ENCODE measurements around the gene ATP5F1C.

GRCh38 chr10:7834262-7834661 lies 46.3 kb downstream of the ATP5F1C start:
- TF ChIP-seq CTCF (IDR thresholded peaks at IDR 0.05) = no peak
- TF ChIP-seq ZFX (IDR thresholded peaks at IDR 0.05; ENCODE audit: borderline replicate concordance) = no peak
